HG03103 (cell line): ENCODE measurements around the gene MELK.

ENCODE experiments used
- ATAC-seq: cut with Tn5 transposase; IDR thresholded peaks from one replicate; pipeline ENCODE4 v1.9.1; 2021; ENCODE audit warnings: low read depth; ENCODE audit not compliant: unreplicated experiment

MELK gene

GRCh38 chr9:36576866-36577265, 4.2 kb downstream of the MELK start:
- no peak for ATAC-seq

DNA sequence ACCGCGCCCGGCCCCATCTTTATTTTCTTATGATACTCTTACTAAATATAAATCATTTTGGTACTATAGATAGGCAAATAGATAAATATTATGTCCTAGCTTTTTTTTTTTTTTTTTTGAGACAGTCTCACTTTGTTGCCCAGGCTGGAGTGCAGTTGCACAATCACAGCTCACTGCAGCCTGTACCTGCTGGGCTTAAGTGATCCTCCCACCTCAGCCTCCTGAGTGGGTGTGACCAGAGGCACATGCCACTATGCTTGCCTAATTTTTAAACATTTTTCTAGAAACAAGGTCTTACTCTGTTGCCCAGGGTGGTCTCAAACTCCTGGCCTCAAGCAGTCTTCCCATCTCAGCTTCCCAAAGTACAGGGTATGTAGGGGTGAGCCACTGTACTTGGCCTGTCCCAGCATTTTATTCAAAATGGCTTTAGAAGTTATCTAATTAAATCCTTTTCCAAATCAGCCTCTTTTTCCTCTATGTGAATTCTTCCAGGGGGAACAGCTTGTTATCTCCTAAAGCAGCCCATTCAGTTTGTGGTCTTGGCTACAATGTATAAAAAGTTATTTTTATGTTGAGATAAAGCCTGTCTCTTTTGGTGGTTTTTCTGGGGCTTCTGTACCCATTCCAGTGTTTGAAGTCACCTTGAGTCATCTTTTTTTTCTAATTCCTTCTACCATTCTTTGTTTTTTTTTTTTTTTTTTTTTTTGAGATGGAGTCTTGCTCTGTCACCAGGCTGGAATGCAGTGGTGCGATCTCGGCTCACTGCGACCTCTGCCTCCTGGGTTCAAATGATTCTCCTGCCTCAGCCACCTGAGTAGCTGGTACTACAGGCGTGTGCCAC, 12.1 kb downstream of the MELK start:
- ATAC-seq = no peak

- no peak for ATAC-seq
Measured at GRCh38 chr9:36590231-36590630, 17.5 kb downstream of the MELK start.

DNA sequence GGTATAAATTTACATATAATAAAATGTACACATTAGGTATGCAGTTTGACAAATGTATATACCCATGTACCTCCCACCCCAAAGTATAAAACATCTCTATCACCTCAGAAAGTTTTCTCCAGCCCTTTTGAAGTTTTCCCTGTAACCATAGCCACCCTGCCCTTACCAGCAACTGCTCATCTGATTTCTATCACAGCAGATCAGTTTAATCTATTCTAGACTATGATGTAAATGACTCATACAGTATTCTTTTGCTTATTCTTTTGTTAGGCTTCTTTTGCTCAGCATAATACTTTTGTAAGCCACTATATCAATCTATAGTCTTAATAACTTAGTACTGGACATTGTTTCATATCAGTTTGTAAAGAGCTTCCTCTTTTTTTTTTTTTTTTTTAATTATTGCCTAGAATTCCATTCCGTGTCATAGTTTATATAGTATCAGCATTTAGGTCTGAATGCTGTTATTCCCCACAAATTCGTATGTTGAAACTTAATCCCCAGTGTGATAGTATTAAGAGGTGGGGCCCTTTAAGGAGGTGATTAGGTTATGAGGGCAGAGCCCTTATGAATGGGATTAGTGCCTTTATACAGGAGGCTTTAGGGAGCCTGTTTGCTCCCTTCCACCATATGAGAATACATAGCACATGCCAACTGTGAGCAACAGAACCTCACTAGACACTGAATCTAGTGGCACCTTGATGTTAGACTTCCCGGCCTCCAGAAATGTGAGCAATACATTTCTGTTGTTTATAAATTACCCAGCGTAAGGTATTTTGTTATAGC, 20.3 kb downstream of the MELK start:
- no peak for ATAC-seq

DNA sequence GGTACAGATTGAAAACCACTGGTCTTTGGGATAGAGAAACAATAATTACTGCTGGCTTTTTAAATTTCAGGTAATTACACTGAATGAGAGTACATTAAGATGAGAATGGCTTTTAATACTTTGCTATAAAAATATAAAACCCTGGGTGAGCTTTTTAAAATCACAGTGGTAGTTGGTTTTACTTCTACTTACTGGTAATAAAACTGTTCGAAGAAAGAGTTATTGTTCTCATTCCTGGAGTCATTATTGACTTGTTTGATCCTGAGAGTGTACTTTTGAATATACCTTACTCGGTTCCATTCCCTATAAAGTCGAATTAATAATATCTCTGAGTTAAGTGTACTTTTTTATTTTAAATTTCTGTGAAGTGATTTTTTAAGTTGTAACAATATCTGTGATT, 21.5 kb downstream of the MELK start:
- no peak for ATAC-seq

DNA sequence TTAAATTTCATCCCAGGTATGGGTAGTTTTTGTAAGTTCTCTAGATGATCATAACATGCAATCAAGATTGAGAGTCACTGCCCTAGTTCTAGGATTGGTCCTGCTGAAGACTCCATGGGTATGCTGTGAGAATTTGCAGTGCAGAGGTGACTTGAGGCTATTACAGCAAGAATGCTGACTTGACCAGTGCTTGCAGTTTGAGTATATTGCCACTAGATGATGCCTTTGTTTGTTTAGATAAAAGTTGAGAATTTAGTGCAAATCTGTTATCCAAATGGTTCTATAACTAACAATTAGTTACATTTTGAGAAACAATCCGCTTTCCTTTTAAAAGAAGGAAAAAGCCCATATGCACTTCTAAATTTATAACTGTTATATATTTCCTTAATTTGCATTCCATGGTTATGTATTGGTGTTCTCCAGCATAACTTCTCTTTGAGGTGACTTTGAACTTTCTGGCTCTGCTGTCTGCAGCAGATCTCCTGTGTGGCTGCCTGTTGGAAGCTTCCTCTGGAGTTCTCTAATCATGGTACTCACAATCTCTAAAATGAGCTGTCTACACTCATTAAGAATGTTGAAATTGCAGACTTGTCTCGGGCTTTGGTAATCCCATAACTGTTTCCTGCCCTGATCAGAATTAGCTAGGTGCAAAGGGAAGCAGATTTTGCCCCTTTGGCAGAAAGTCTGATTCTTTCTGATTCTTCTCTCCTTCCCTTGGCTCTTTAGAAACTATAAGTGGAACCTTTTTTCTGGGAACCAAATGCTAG, 24.9 kb downstream of the MELK start:
- ATAC-seq = no peak

DNA sequence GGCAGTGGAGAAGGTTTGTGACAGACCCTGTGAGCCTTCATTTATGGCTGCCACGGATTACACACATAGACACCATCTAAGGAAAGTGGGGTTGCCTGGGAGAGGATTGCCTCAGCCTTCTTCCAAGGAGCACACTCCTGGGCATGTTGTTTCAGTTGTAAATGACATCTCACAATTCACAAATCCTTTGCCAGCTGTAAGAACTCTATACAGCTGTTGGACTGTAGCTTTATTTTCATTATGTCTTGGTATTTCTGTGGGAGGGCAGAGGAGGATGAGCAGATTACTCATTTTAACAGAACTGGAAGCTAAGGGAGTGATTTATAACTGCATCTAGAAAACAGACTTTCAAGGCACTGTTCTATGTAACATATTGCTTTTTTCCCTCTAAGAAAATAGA, 25.6 kb downstream of the MELK start:
- no peak for ATAC-seq

DNA sequence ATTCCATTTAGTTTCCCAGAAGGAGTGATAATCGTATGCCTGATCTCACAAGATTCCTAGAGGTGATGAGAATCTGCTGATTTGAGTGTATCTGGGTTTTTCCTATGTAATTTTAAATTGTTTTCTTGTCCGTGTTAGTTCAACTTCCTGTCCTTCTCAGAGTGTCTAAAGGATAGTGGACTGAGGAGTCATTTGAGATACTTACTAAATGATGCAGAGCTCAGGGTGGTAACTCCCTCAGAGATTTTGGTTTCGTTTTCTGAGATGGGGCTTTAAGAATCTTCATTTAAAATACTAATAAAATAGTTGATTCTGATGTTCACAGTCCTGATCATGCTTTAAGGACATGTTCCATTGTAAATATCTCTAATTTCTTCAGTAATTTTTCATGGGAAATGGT, 30.3 kb downstream of the MELK start:
- peak; percentile 67 for ATAC-seq

DNA sequence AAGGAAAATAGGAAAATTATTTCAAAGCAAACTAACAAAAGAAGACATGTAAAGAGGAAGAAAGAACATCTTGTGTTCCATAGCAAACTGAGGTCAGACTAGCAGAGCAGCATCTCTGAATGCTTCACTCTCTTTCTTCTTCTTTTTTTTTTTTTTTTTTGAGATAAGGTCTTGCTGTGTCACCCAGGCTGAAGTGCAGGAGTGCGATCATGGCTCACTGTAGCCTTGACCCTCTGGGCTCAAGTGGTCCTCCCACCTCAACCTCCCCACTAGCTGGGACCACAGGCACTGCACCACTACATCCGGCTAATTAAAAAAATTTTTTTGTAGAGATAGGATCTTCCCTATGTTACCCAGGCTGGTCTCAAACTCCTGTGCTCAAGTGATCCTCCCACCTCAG, 36.6 kb downstream of the MELK start:
- ATAC-seq = no peak

DNA sequence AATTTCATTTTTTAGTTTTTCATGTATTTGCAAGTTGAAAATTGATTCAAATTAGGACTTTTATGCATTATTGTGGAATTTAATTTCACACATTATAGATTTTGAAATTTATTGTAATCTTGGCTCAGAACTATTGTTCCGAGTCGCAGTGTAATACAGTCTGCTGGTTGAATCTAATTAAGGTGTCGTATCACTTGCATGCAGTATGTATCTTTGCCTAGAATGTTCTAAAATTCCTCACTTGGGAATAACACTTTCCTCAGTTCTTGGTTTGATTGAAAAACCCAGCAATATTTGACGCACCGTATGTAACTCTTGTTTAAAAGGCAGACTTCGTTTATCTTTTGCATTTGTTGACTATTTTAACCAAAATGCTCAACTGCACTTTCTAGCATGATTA, 49.4 kb downstream of the MELK start:
- no peak for ATAC-seq

GRCh38 chr9:36623280-36623679, 50.6 kb downstream of the MELK start:
- no peak for ATAC-seq

GRCh38 chr9:36625006-36625615, 52.4 kb downstream of the MELK start:
- ATAC-seq = no peak

- ATAC-seq = no peak
Measured at GRCh38 chr9:36632892-36633291, 60.2 kb downstream of the MELK start.

DNA sequence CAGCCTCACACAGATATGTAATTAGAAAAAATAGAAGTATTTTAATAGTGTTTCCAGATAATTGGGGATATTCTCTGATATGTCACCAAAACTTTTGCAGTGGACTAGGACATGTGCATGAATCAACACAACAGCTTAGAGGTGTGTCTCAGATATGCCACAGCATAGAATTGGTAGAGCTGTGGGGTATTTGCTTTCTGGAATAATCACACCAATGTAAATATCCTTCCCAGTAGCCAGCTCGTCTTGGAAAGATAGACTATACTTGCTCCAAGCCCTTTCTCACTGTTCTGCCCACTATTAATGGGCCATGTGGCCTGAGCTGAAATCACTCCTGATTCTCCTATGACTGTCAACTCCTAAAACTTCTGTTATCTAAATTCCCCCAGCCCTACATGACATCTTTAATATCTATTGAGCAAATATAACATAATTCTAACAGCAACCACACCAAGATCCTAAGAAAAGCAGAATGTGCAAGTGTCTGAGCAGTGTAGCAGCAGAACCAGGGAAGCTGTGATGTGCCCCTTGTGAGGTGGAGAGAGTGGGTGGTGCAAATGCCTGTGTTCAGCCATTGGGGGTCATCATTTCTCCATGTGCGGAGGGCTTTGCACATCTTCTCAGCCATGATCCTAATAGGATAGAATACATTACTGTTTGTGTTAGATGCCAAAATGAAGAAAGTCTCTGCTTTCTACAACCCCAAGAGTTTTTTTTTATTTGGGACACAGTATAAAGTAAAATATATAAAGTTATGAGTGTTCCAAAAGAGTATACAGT, 65.0 kb downstream of the MELK start:
- ATAC-seq = no peak

DNA sequence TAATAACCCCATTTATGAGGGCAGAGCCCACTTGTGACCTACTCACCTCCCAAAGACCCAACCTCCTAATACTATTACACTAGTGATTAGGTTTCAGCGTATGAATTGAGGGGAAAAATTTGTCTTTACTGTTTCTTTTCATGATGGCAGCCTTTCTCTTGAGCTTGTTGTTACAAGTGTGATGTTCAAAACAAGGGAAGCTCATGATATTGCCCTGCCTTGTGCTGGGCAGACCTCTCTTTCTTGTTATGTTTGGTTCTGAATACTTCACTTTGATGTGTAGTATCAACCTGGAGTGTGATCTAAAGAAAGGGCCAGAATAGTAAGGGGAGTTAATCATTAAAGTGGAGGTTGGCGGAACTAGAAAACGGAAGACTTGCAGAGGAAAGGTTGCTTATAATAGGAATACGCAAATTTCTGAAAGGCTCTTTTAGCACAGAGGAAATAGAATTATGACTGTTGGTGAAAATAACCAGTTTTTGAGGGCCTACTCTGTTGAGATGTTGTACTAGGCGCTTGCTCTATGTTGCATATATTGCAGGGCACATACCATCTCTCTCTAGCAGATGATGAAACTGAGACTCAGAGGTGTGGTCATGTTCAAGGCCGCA, 68.2 kb downstream of the MELK start:
- ATAC-seq = no peak

DNA sequence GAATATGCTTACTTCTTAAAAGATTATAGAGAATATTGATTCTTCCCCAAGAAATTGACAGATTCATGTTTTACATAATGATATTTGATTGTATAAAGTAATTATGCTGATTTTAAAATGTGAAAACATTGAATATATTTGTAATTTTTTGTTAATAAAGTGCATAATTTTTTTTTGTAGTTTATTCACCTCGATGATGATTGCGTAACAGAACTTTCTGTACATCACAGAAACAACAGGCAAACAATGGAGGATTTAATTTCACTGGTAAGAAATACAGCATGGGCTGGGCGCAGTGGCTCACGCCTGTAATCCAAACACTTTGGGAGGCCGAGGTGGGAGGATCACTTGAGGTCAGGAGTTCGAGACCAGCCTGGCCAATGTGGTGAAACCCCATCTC, 70.1 kb downstream of the MELK start:
- no peak for ATAC-seq

- ATAC-seq = no peak
Measured at GRCh38 chr9:36656842-36657241, 84.1 kb downstream of the MELK start.

- ATAC-seq = no peak
Measured at GRCh38 chr9:36659500-36659899, 86.8 kb downstream of the MELK start.

GRCh38 chr9:36664806-36665205, 92.1 kb downstream of the MELK start:
- no peak for ATAC-seq

DNA sequence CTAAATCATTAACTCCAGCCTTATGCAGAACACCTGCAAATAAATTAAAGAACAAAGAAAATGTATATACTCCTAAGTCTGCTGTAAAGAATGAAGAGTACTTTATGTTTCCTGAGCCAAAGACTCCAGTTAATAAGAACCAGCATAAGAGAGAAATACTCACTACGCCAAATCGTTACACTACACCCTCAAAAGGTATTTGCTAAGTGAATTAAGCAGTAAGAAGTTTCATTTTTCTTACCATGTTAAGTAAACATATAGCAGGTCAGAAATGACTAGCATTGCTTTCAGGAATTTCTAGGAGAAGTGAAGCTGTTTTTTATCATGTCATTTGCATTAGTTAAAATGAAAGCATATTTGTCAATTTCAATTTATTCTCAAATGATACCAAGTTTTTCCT, 92.7 kb downstream of the MELK start:
- ATAC-seq = no peak
